Tibial artery (tissue), 4 donors: ENCODE measurements around the gene ROMO1.

Experiments
- DNase-seq, 2 donors: peaks; one replicate each; pipeline ENCODE4 v3.0.0-alpha.2; 2019
- H3K27ac ChIP-seq, 2 donors: fragments of 200-600 bp; sonication (generic) in 1 of 2; 1 replicate in 1 of 2; 2 replicates in 1 of 2; pipeline ENCODE4 v1.5.1; 2018 to 2019; ENCODE audit warnings: mild to moderate bottlenecking in 1 of 2
- H3K27me3 ChIP-seq, 2 donors: fragments of 200-600 bp; sonication (generic) in 1 of 2; one replicate each; pipeline versions ENCODE4 v1.5.1 to v1.6.0; 2016 to 2019
- H3K36me3 ChIP-seq, 3 donors: fragments of 200-600 bp; sonication (generic) in 2 of 3; one replicate each; pipeline ENCODE4 v1.5.1; 2016 to 2019; ENCODE audit warnings: mild to moderate bottlenecking in 2 of 3
- H3K4me1 ChIP-seq, 4 donors: fragments of 200-600 bp; sonication (generic) in 2 of 4; 1 replicate in 3 of 4; 2 replicates in 1 of 4; pipeline ENCODE4 v1.5.1; 2016 to 2019
- H3K4me3 ChIP-seq, 2 donors: fragments of 200-600 bp; sonication (generic) in 1 of 2; 1 replicate in 1 of 2; 2 replicates in 1 of 2; pipeline ENCODE4 v1.5.1; 2018 to 2019; ENCODE audit warnings: mild to moderate bottlenecking in 2 of 2
- H3K9me3 ChIP-seq, 3 donors: fragments of 200-600 bp; sonication (generic) in 1 of 3; one replicate each; pipeline ENCODE4 v1.5.1; 2016 to 2019
- CTCF ChIP-seq, 2 experiments: fragments of 200-600 bp in 1 of 2; fragments of 450-650 bp in 1 of 2; IDR thresholded peaks; one replicate each; pipeline ENCODE4 v1.5.1; 2017 to 2019; ENCODE audit warnings: antibody characterized with exemption in 2 of 2, mild to moderate bottlenecking in 1 of 2, moderate library complexity in 1 of 2
- intact Hi-C: fragments of 100-400 bp; cut with DNase I; formaldehyde crosslinking; loops from one replicate; pipeline ENCODE4 v1.15.0; 2023; ENCODE audit warnings: low total_unique reads

Gene ROMO1

GRCh38 chr20:35726842-35727711 lies 27.9 kb downstream of the ROMO1 start:
- no peak for TF ChIP-seq CTCF (IDR thresholded peaks at IDR 0.05)
- Histone ChIP-seq H3K4me3 (no peak overlapping the region), H3K9me3 (no peaks in the 10 kb centered on the region), H3K4me1 (peaks cover 0 to 44% (median 27%) of the 10 kb centered on the region in 4 donors), H3K36me3 (peaks cover 98 to 100% (median 100%) of the 10 kb centered on the region in 3 donors), H3K27me3 (no peaks in the 10 kb centered on the region), H3K27ac (no peak overlapping the region)
- DNase-seq, result no peak
- intact Hi-C loops, result no loop called here

GRCh38 chr20:35729283-35729807 lies 30.1 kb downstream of the ROMO1 start:
- intact Hi-C loops, result no loop called here
- Histone ChIP-seq H3K27me3 (no peaks in the 10 kb centered on the region), H3K9me3 (no peaks in the 10 kb centered on the region), H3K4me3 (no peak overlapping the region), H3K4me1 (peaks cover 0 to 59% (median 35%) of the 10 kb centered on the region in 4 donors), H3K27ac (no peak overlapping the region), H3K36me3 (peaks cover 98 to 100% (median 100%) of the 10 kb centered on the region in 3 donors)
- DNase-seq, result no peak
- TF ChIP-seq CTCF (IDR thresholded peaks at IDR 0.05), result no peak

- no peak overlapping the region for H3K27ac ChIP-seq
- H3K4me3 ChIP-seq, result no peak overlapping the region
- intact Hi-C loops, result no loop called here
Measured at GRCh38 chr20:35729836-35730582, 30.8 kb downstream of the ROMO1 start.

GRCh38 chr20:35730583-35731468 lies 31.6 kb downstream of the ROMO1 start:
- no peak overlapping the region for H3K27ac ChIP-seq
- DNase-seq, result no peak
- no peak overlapping the region for H3K4me3 ChIP-seq
- no peaks in the 10 kb centered on the region for H3K9me3 ChIP-seq
- H3K27me3 ChIP-seq, result no peaks in the 10 kb centered on the region
- peaks cover 0 to 74% (median 46%) of the 10 kb centered on the region in 4 donors for H3K4me1 ChIP-seq
- no peak for TF ChIP-seq CTCF (IDR thresholded peaks at IDR 0.05)
- H3K36me3 ChIP-seq, result peaks cover 98 to 100% (median 99%) of the 10 kb centered on the region in 3 donors
- intact Hi-C loops, result no loop called here

More at GRCh38 chr20:35729836-35730582, 30.8 kb downstream of the ROMO1 start:
- Histone ChIP-seq H3K4me1 (peaks cover 0 to 66% (median 40%) of the 10 kb centered on the region in 4 donors), H3K27me3 (no peaks in the 10 kb centered on the region), H3K36me3 (peaks cover 98 to 100% (median 99%) of the 10 kb centered on the region in 3 donors), H3K9me3 (no peaks in the 10 kb centered on the region)
- DNase-seq, result no peak
- TF ChIP-seq CTCF (IDR thresholded peaks at IDR 0.05), result no peak

GRCh38 chr20:35731469-35731788 lies 32.2 kb downstream of the ROMO1 start:
- DNase-seq, result no peak
- Histone ChIP-seq H3K9me3 (no peaks in the 10 kb centered on the region), H3K36me3 (peaks cover 98 to 100% (median 99%) of the 10 kb centered on the region in 3 donors), H3K4me1 (peaks cover 0 to 80% (median 50%) of the 10 kb centered on the region in 4 donors), H3K27me3 (no peaks in the 10 kb centered on the region), H3K4me3 (no peak overlapping the region), H3K27ac (no peak overlapping the region)
- intact Hi-C loops, result no loop called here
- no peak for TF ChIP-seq CTCF (IDR thresholded peaks at IDR 0.05)
